Measurements from ENCODE around the gene COL6A3.
"Not testable (repeated sequence)": the region's sequence is repeated elsewhere in the genome, so short reads cannot be mapped to it uniquely, and the experiment has no call there.

The COL6A3 gene

DNA sequence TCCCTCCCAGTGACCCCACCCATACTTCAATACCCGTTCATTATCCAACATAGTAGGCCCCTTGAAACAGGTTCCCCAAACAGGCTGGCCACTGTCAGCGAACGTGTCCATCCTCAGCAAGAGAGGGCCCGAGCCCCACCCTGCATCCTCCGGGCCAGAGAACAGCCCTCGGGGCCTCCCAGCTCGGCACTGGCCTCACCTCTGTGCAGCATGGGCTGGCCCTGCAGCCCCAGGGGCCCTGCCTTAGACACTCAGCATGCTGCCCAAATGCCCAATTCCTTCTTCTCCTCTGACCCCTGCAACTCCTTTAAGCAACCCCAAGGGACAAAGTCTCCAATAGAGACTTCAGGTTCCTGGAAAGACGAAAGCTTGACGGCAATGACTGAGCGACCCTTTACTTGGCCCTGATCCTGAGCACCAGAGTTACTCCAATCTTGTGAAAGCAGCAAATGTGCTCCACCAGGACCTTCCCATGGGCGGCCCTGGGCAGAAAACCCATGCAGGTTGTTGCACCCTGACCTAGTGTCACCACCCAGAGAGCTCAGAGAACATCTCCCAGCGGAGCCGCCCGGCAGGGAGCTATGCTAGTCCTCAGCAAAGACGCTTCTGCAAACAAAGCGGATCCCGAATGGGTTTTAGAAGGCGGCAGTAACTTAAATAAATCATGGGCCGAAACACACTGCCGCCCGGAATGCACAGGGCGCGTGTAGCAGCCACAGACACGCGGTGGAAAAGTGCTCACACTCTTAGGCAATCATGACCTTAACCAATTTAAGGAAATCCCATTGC is 782 bp downstream of the COL6A3 start:
- Mint-ChIP-seq H3K27me3 (peaks cover 20% of the 10 kb centered on the region), H3K9me3 (no peaks in the 10 kb centered on the region), H3K27ac (no peak overlapping the region), H3K4me1 (ENCODE audit: low read depth) (no peaks in the 10 kb centered on the region), H3K4me3 (no peak overlapping the region), H3K36me3 (ENCODE audit: low read depth) (no peaks in the 10 kb centered on the region)
- intact Hi-C loops (cut with micrococcal nuclease): no loop called here

DNA sequence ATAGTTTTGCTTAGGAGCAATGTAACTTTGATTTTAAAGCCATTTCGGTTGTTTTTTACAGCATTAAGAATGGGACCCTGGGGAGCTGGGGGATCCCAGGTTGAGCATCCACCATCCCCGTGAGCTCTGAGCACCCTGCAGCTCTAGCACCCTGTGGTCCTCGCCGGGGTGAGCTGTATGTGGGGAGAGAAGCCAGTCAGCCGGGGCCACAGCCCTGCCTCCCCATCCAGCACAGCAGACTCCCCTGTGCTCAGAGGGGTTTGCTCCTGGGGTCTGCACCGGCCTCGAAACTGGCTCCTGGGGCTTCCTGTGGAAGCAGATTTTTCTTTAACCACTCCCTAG is 1.3 kb downstream of the COL6A3 start:
- intact Hi-C loops (cut with micrococcal nuclease): no loop called here
- Mint-ChIP-seq H3K4me3 (no peak overlapping the region), H3K27me3 (peaks cover 20% of the 10 kb centered on the region), H3K9me3 (no peaks in the 10 kb centered on the region), H3K27ac (no peak overlapping the region), H3K4me1 (ENCODE audit: low read depth) (no peaks in the 10 kb centered on the region), H3K36me3 (ENCODE audit: low read depth) (no peaks in the 10 kb centered on the region)

DNA sequence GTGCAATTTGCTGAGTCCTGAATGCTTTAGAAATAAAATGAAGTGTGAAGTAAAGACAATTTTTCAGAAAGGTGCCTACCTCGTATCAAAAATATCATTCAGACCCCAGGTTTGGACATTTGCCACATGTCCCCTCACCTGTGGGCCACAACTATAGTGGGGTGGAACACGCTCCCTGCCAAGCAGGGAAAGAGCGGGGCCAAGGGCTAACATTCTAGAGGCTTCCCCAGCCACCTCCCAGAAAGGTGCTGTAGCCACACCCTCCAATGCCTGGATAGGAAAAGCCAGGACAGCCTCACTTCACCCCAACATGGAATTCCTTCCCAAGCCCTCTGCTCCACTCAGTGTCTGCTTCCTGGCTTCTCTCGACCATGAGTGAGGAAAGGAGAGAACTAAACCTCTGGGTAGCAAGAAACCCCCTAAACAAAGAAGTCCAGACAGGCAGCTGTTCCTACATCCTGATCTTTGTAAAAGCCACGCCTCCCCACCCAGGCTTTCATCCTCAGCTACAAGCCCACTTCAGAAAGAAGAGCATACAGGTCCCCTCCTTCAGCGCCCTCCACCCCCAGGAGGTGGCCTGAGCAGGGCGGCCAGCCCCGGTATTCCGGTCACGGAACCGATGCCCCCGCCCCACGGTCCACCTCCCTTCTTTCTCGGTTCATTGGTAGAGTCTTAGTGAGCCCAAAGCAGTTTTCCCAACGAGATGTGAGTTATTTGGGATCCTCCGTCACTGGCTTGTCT is 2.1 kb downstream of the COL6A3 start:
- H3K9me3 Mint-ChIP-seq: no peaks in the 10 kb centered on the region
- H3K36me3 Mint-ChIP-seq (ENCODE audit: low read depth): no peaks in the 10 kb centered on the region
- no peak overlapping the region for H3K27ac Mint-ChIP-seq
- H3K4me3 Mint-ChIP-seq: no peak overlapping the region
- no peaks in the 10 kb centered on the region for H3K4me1 Mint-ChIP-seq (ENCODE audit: low read depth)
- intact Hi-C loops (cut with micrococcal nuclease): no loop called here
- H3K27me3 Mint-ChIP-seq: peaks cover 22% of the 10 kb centered on the region

DNA sequence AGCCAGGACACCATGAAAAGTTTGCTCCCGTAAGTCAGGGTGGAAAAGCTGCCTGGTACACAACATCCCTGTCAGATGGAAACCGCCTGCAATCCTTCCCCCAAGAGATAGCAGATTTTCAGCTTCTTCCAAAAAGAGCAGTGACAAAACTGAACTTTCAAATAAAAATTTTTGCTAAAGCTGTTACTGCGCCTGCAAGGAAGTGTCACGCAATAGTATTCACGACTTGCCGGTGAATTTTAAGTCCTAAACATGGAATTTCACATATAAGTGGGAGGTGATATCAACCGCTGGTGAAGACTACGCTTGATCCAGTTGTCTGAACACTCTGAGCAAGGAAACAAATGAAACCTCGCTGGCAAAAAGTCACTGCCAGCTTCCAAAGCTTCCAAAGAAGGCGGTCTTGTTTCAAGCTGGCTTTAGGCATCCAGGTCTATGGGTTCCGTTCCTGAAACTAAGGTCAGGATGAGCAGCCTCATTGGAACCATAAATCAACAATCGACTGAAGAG is 2.8 kb downstream of the COL6A3 start:
- no peak overlapping the region for H3K27ac Mint-ChIP-seq
- intact Hi-C loops (cut with micrococcal nuclease): no loop called here
- H3K9me3 Mint-ChIP-seq: no peaks in the 10 kb centered on the region
- peaks cover 26% of the 10 kb centered on the region for H3K27me3 Mint-ChIP-seq
- no peaks in the 10 kb centered on the region for H3K4me1 Mint-ChIP-seq (ENCODE audit: low read depth)
- no peaks in the 10 kb centered on the region for H3K36me3 Mint-ChIP-seq (ENCODE audit: low read depth)
- no peak overlapping the region for H3K4me3 Mint-ChIP-seq

DNA sequence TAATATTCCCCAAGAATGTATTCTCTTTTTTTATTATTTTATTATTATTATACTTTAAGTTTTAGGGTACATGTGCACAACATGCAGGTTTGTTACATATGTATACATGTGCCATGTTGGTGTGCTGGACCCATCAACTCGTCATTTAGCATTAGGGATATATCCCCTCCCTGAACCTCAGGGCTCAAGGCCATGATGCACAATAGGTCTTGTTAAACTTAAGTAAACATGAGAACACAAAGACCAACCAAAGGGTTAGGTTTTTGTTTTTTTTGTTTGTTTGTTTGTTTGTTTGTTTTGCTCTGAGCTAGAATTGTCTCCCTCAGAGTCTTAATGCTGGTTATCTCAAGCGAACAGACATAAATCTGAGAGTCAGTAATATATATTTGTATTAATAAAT is 4.7 kb downstream of the COL6A3 start:
- H3K4me1 Mint-ChIP-seq (ENCODE audit: low read depth); H3K4me3 Mint-ChIP-seq; H3K9me3 Mint-ChIP-seq; H3K36me3 Mint-ChIP-seq (ENCODE audit: low read depth); H3K27ac Mint-ChIP-seq: not testable (repeated sequence)
- peaks cover 23% of the 10 kb centered on the region for H3K27me3 Mint-ChIP-seq
- intact Hi-C loops (cut with micrococcal nuclease): loop anchor here (10.0 kb wide), 1 partner anchor 244 kb away; no protein-coding TSS in a partner anchor

DNA sequence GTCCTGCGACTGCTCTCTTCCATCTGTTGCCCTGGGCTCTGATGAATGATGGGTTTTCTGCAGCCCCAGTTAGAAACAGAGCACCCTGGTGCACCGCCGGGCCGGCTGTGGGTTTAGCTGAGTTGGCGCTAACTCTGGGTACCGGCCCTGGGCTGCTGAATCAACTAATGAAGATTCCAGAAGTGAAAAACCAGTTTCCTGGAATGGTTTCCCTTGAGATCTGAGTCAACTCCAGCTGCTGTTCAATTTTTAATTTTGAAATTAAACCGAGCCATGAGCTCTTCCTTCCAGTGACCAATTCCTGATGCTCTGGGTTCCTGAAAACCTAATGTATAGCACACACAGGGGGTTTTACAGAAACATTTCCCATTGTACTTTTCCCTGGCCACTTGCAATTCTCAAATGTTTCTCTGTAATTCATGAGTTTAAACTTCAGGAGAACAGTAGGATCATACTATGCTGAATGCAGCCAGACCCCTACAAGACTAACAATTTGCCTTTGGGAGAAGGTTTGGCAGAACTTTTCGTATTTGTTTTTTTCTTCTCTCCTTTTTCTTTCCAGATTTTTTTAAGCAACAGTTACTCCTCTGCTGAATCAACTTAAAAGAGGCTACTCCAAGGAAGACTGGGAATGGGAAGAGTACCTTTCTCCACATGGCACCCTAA is 5.5 kb downstream of the COL6A3 start:
- intact Hi-C loops (cut with micrococcal nuclease): loop anchor here (10.0 kb wide), 1 partner anchor 244 kb away; no protein-coding TSS in a partner anchor
- no peaks in the 10 kb centered on the region for H3K36me3 Mint-ChIP-seq (ENCODE audit: low read depth)
- H3K9me3 Mint-ChIP-seq: no peaks in the 10 kb centered on the region
- peaks cover 22% of the 10 kb centered on the region for H3K27me3 Mint-ChIP-seq
- H3K4me1 Mint-ChIP-seq (ENCODE audit: low read depth): no peaks in the 10 kb centered on the region
- H3K27ac Mint-ChIP-seq: no peak overlapping the region
- H3K4me3 Mint-ChIP-seq: no peak overlapping the region

DNA sequence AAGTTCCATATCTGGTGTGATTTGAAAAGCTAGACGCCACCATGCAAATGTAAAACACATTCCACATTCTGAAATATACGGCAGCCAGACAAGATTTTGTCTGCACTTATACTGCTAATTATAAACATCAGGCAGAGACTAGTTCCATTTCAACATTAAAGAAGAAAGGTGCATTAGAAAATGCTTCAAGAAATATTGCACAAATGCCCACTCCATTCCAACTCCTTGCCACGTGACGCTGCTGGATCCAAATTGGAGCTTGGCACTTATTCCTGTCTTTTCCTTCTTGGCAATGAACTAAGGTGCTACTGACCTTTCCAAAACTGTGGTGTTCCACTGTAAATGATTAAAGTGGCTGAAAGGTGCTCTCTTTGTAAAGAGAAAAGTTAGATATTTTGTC is 6.3 kb downstream of the COL6A3 start:
- Mint-ChIP-seq H3K27ac (no peak overlapping the region), H3K4me1 (ENCODE audit: low read depth) (no peaks in the 10 kb centered on the region), H3K27me3 (peaks cover 22% of the 10 kb centered on the region), H3K36me3 (ENCODE audit: low read depth) (no peaks in the 10 kb centered on the region), H3K4me3 (no peak overlapping the region), H3K9me3 (no peaks in the 10 kb centered on the region)
- intact Hi-C loops (cut with micrococcal nuclease): loop anchor here (10.0 kb wide), 1 partner anchor 243 kb away; no protein-coding TSS in a partner anchor

DNA sequence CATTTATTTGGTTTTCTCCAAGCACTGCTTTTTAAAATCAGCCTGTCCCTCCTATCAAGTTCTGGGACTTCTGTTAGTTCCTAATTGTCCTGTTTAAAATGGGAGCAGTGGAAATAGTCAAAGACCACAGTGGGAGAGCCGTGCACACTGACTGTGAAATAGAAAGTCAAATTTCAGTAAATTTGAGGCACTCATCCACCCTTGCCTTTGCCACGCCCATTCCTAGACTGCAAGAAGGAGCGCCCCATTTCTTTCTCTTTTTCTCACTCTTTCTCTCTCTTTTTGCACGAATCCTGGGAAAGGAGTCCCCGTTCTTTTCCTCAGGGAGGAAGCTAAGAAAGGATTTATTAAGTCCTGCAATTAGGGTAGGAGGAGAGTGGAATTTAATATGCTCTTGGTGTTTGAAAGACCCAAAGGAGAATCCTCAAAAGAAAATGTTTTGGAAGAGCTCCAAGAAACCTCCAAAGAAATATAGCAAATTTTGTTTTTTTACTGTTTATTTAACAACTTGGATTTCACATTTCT is 7.5 kb downstream of the COL6A3 start:
- Mint-ChIP-seq H3K27me3 (peaks cover 20% of the 10 kb centered on the region), H3K36me3 (ENCODE audit: low read depth) (no peaks in the 10 kb centered on the region), H3K27ac (no peak overlapping the region), H3K4me1 (ENCODE audit: low read depth) (no peaks in the 10 kb centered on the region), H3K4me3 (no peak overlapping the region), H3K9me3 (no peaks in the 10 kb centered on the region)
- intact Hi-C loops (cut with micrococcal nuclease): loop anchor here (10.0 kb wide), 1 partner anchor 242 kb away; no protein-coding TSS in a partner anchor

DNA sequence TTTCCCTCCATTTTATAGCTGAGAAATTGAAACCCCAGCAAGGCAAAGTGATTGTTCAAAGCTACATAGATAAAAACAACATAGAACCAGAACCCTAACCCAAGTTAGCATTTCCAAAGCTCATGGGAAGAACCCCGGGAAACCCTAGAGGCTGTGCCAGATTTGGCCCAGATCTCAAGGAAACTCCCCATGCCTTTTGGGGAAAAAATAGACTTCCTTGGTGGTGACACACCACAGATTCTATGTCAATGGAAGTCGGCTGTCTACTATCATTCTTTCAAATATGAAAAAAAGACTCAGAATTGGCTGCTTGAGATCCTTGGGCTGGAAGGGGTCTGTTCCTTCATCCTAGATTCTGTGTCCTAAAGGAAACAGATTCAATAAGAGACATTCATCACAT is 8.4 kb downstream of the COL6A3 start:
- Mint-ChIP-seq H3K27ac (no peak overlapping the region), H3K9me3 (no peaks in the 10 kb centered on the region), H3K4me1 (ENCODE audit: low read depth) (no peaks in the 10 kb centered on the region), H3K27me3 (peaks cover 20% of the 10 kb centered on the region), H3K4me3 (no peak overlapping the region), H3K36me3 (ENCODE audit: low read depth) (no peaks in the 10 kb centered on the region)
- intact Hi-C loops (cut with micrococcal nuclease): loop anchor here (10.0 kb wide), 1 partner anchor 241 kb away; no protein-coding TSS in a partner anchor

DNA sequence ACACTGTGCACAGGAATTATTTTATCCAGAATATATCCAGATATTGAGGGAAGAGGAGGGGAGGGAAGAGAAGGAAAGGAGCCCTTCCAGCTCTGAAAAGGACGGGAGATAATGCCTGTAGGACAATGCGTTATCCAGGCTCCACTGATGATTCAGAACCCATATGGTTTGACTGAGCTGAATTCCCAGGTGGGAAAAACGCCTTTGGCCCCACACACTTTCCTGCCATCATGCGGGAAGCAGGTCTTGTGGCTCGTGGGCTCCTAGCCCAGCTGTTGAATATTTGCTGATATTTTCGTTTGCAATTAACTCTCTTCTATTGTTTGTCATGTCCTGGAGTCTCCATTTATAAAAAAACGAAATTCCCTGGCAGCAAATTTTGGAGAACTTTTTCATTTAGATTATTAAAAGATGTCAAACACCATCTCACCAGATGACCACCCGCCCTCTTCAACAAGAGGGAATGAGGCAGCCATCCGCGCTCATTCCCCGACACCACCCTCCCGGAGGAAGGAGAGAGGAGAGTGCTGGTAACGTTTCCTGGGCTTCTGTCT is 8.9 kb downstream of the COL6A3 start:
- Mint-ChIP-seq H3K36me3 (ENCODE audit: low read depth) (no peaks in the 10 kb centered on the region), H3K4me3 (no peak overlapping the region), H3K27me3 (peaks cover 20% of the 10 kb centered on the region), H3K27ac (no peak overlapping the region), H3K9me3 (no peaks in the 10 kb centered on the region), H3K4me1 (ENCODE audit: low read depth) (no peaks in the 10 kb centered on the region)
- intact Hi-C loops (cut with micrococcal nuclease): loop anchor here (10.0 kb wide), 1 partner anchor 240 kb away; no protein-coding TSS in a partner anchor

DNA sequence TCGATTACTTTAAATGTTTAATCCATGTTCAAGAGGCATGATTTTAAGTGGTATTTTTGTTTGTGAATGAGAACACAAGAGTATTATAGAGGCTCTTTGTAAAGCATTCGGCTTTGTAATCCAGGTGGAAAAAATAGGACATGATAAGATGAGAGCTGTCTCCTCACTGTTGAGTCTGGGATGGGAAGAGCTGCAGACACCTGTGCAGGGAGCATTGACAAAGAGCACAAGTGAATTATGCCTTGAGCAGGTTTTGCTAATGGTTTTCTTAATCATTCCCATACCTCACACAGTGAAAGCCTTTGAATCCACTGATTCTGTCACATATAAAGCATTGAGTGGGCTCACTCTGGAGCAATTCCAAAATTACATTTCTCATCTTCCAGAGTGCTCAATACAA is 9.6 kb downstream of the COL6A3 start:
- no peaks in the 10 kb centered on the region for H3K9me3 Mint-ChIP-seq
- peaks cover 22% of the 10 kb centered on the region for H3K27me3 Mint-ChIP-seq
- no peak overlapping the region for H3K27ac Mint-ChIP-seq
- H3K36me3 Mint-ChIP-seq (ENCODE audit: low read depth): no peaks in the 10 kb centered on the region
- no peak overlapping the region for H3K4me3 Mint-ChIP-seq
- intact Hi-C loops (cut with micrococcal nuclease): loop anchor here (10.0 kb wide), 1 partner anchor 240 kb away; no protein-coding TSS in a partner anchor
- H3K4me1 Mint-ChIP-seq (ENCODE audit: low read depth): no peaks in the 10 kb centered on the region

DNA sequence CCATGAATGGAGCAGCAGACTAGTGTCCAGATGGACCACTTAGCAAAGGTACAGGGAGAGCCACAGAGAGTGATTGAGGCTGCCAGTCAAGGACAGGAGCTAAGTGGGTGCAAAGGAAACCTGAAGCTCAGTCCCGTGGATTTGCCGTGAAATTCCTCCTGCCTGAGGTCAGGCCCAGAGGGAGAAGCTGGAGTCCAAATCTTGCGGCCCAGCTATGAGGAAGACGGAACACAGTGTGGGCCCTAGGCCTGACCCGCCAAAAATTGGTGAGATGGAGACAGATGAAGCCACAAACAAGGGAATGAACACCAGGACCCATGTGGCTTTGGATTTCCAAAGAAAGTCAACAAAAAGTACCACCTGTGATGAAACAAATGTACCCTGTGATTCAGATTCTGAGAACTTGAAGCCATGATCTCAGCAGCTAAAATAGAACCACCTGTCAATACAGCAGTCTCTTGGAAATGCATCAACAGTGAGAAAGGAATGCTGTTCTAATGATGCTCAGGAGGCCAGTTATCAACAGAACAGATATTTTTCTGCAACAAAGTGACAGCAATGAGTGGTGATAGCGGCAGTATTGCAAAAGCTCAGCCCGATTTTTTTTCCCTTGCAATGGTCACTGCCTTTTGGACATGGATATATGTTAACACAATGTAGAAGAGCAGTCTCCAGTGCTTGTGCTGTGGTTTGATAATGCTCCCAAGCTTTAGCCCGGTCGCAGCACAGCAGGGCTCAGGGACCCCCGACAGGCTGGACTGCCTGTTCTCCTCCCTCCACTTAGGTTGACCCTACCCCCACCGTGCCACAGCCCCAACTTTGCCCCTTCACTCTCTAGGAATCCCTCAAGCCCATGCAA is 10.7 kb downstream of the COL6A3 start:
- Mint-ChIP-seq H3K4me3 (no peak overlapping the region), H3K27me3 (peaks cover 20% of the 10 kb centered on the region), H3K36me3 (ENCODE audit: low read depth) (no peaks in the 10 kb centered on the region), H3K27ac (no peak overlapping the region), H3K4me1 (ENCODE audit: low read depth) (no peaks in the 10 kb centered on the region), H3K9me3 (no peaks in the 10 kb centered on the region)
- intact Hi-C loops (cut with micrococcal nuclease): loop anchor here (10.0 kb wide), 1 partner anchor 238 kb away; no protein-coding TSS in a partner anchor

DNA sequence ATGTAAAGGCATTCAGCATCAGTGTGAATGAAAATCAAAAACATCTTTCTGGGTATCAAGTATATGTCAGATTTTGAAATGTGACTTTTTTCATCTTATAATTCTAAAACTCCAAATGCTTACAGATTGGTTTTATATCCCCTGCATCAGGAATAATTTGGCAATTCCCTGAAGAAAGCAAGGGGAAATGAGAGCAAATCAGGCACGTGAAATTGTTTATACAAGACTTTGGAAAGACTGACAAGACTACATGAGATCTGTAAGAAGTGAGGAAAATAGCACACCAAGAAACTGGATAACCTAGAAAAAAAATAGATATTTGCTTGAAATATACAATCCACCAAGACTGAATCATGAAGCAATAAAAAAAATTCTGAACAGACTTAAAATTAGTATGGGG is 13.8 kb downstream of the COL6A3 start:
- no peak overlapping the region for H3K4me3 Mint-ChIP-seq
- H3K27me3 Mint-ChIP-seq: peaks cover 16% of the 10 kb centered on the region
- H3K27ac Mint-ChIP-seq: no peak overlapping the region

More for the DNA sequence above, 13.8 kb downstream of the COL6A3 start:
- H3K9me3 Mint-ChIP-seq: no peaks in the 10 kb centered on the region
- intact Hi-C loops (cut with micrococcal nuclease): loop anchor here (10.0 kb wide), 1 partner anchor 235 kb away; no protein-coding TSS in a partner anchor
- H3K4me1 Mint-ChIP-seq (ENCODE audit: low read depth): no peaks in the 10 kb centered on the region
- no peaks in the 10 kb centered on the region for H3K36me3 Mint-ChIP-seq (ENCODE audit: low read depth)
